ENCODE results near the gene CABP4. TPM values are rescaled to one million over a fixed set of nuclear protein-coding genes. Genes with fewer than 3 reads are reported as not detected.

Gene CABP4
- total RNA-seq, 1 experiment from 2014 or later, result not detected

- ChIA-PET CTCF (no interaction called here), POLR2A (no interaction called here)
- ATAC-seq (no peak), DNase-seq (ENCODE audit: low spot score) (no peak)
- H3K36me3 Mint-ChIP-seq, result peaks cover 9% of the 10 kb centered on the region
- TF ChIP-seq ZBTB43 (CRISPR knock-in tag; IDR thresholded peaks at IDR 0.05), result no peak
- TF ChIP-seq NFYB (CRISPR knock-in tag; conservative IDR thresholded peaks at IDR 0.05; ENCODE audit: low read depth), result no peak
- no peak for TF ChIP-seq MLX (CRISPR knock-in tag; IDR thresholded peaks at IDR 0.05)
- no peak for TF ChIP-seq FOXK1 (CRISPR knock-in tag; IDR thresholded peaks at IDR 0.05)
- TF ChIP-seq ATF1 (CRISPR knock-in tag; IDR thresholded peaks at IDR 0.05), result no peak
- TF ChIP-seq MAX (CRISPR knock-in tag; IDR thresholded peaks at IDR 0.05), result no peak
- TF ChIP-seq ESRRA (CRISPR knock-in tag; IDR thresholded peaks at IDR 0.05; ENCODE audit: borderline replicate concordance), result no peak
- no peak for TF ChIP-seq USF2 (CRISPR knock-in tag; IDR thresholded peaks at IDR 0.05)
- no peak overlapping the region for H3K27ac Mint-ChIP-seq
- H3K4me1 Mint-ChIP-seq, result peaks cover 15% of the 10 kb centered on the region
- H3K27me3 Mint-ChIP-seq (ENCODE audit: low read depth), result no peaks in the 10 kb centered on the region
- no peaks in the 10 kb centered on the region for H3K9me3 Mint-ChIP-seq
- no peak overlapping the region for H3K4me3 Mint-ChIP-seq
Measured at GRCh38 chr11:67434395-67434881, 20.7 kb upstream of the CABP4 start.

GRCh38 chr11:67435031-67435726 is 20.0 kb upstream of the CABP4 start:
- ChIA-PET CTCF (no interaction called here), POLR2A (interaction anchor here (2.2 kb wide), 1 partner anchor 34 kb away, joined by 11 read pairs; the partner anchor contains the start of gene PPP1CA)
- TF ChIP-seq TEAD4 (CRISPR knock-in tag; IDR thresholded peaks at IDR 0.05) (no peak), ZNF263 (CRISPR knock-in tag; IDR thresholded peaks at IDR 0.05; ENCODE audit: low read depth) (no peak), CTCF (IDR thresholded peaks at IDR 0.05) (no peak), CREM (CRISPR knock-in tag; IDR thresholded peaks at IDR 0.05) (no peak), IRF2 (CRISPR knock-in tag; IDR thresholded peaks at IDR 0.05; ENCODE audit: borderline replicate concordance, low read depth) (no peak), CREB1 (CRISPR knock-in tag; IDR thresholded peaks at IDR 0.05) (no peak), TCF7 (CRISPR knock-in tag; IDR thresholded peaks at IDR 0.05; ENCODE audit: low read depth) (no peak), ZNF423 (CRISPR knock-in tag; IDR thresholded peaks at IDR 0.05) (no peak), NR2C2 (CRISPR knock-in tag; IDR thresholded peaks at IDR 0.05) (no peak), STAT6 (CRISPR knock-in tag; conservative IDR thresholded peaks at IDR 0.05; ENCODE audit: low read depth) (no peak), ZSCAN18 (CRISPR knock-in tag; IDR thresholded peaks at IDR 0.05) (no peak), ZBTB21 (CRISPR knock-in tag; IDR thresholded peaks at IDR 0.05; ENCODE audit: borderline replicate concordance) (no peak), ZNF512 (CRISPR knock-in tag; IDR thresholded peaks at IDR 0.05; ENCODE audit: borderline replicate concordance) (no peak), ZNF232 (CRISPR knock-in tag; IDR thresholded peaks at IDR 0.05) (no peak)
- H3K4me1 Mint-ChIP-seq, result peaks cover 16% of the 10 kb centered on the region
- no peak for DNase-seq (ENCODE audit: low spot score)
- no peak overlapping the region for H3K4me3 Mint-ChIP-seq
- H3K27ac Mint-ChIP-seq, result peak overlapping the region; percentile 49; the same call in 1 of the 2 replicates
- no peaks in the 10 kb centered on the region for H3K27me3 Mint-ChIP-seq (ENCODE audit: low read depth)
- no peaks in the 10 kb centered on the region for H3K9me3 Mint-ChIP-seq
- H3K36me3 Mint-ChIP-seq, result peaks cover 9% of the 10 kb centered on the region
- no peak for ATAC-seq
